Left colon (tissue), 2 donors: Measurements from ENCODE around the gene USP3. TPM values are rescaled to one million over a fixed set of nuclear protein-coding genes. Genes with fewer than 3 reads are reported as not detected.
"Not testable (repeated sequence)": the region's sequence is repeated elsewhere in the genome, so short reads cannot be mapped to it uniquely, and the experiment has no call there.

ENCODE experiments used
- ATAC-seq: fragments of 200-7000 bp; cut with Tn5 transposase; one replicate; pipeline ENCODE4 v1.9.1; 2020; ENCODE audit warnings: mild to moderate bottlenecking, moderate library complexity
- DNase-seq, 2 donors: peaks; one replicate each; pipeline ENCODE4 v3.0.0-alpha.2; 2020
- intact Hi-C, 2 donors: fragments of 100-400 bp; cut with DNase I in 1 of 2; cut with micrococcal nuclease in 1 of 2; formaldehyde crosslinking; loops; one replicate each; pipeline versions ENCODE4 v1.11.2 to v1.14.0; 2022; cut with DNase I, micrococcal nuclease
- total RNA-seq, 2 donors: library from RNA; stranded (reverse); fragmentation: NEBNext Ultra II Directional; extraction: Animal tissue kit (Norgen Biotek cat#: 25700); gene quantifications; one replicate each; pipeline ENCODE4 v1.2.1, GENCODE V29; 2021
- donor health status: DM: no; HTN: no; CAD: no.
- donor health status: DM: yes; HTN: yes; CAD: no.

Gene USP3
- total RNA-seq, 2 donors from 2014 or later = 74.7 to 79.9 TPM

DNA sequence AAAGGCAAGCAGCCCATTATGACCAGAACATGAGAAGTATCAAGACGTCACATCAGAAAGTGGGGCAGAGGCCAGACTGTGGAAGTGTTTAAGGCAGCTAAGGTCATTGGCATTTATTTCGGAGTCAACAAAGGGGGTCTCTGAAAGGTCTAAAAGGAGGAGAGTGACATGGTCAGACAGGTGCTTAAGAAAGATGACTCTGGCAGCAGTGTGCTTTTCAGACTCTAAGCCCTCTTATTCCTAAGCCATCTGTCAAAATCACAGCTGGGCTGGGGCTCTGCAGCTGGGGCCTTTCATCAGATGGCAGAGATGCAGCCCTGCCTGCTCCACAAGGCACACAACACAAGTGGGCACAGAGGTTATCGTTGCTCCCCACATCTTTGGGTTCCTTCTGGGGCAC, 106.8 kb downstream of the USP3 start:
- DNase-seq (no peak), ATAC-seq (peak; percentile 4)
- intact Hi-C loops = no loop called here

DNA sequence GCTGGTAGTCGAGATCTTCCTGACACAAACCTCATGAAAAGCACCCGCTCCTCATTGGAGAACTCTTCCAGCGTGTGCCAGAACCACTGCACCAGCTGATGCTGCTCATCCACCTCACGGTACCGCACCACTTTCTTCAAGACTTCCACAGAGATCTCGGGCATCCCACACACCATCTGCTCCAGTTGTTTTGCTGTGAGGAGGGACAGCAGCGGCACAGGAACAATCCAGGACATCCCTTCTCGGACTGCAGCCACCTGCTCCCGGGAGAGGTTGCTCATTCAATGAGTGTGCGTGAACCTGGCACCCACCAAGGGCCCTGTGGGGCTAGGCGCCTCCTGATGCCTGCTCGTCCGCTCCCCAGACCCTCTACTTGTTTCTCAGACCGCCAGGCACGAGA, 107.9 kb downstream of the USP3 start:
- no peak for ATAC-seq
- intact Hi-C loops = no loop called here
- DNase-seq = no peak

GRCh38 chr15:63615935-63616334, 111.5 kb downstream of the USP3 start:
- intact Hi-C loops = no loop called here
- ATAC-seq (no peak), DNase-seq (no peak)

DNA sequence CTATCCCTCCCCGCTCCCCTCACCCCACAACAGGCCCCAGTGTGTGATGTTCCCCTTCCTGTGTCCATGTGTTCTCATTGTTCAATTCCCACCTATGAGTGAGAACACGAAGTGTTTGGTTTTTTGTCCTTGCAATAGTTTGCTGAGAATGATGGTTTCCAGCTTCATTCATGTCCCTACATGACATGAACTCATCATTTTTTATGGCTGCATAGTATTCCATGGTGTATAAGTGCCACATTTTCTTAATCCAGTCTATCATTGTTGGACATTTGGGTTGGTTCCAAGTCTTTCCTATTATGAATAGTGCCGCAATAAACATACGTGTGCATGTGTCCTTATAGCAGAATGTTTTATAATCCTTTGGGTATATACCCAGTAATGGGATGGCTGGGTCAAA, 112.8 kb downstream of the USP3 start:
- ATAC-seq, DNase-seq, intact Hi-C loops: not testable (repeated sequence)

- DNase-seq, ATAC-seq, intact Hi-C loops: not testable (repeated sequence)
These were observed 113.2 kb downstream of the USP3 start for GRCh38 chr15:63617627-63618026.

GRCh38 chr15:63620760-63621159, 116.4 kb downstream of the USP3 start:
- DNase-seq, intact Hi-C loops, ATAC-seq: not testable (repeated sequence)

GRCh38 chr15:63623232-63623969, 119.0 kb downstream of the USP3 start:
- ATAC-seq (no peak), DNase-seq (no peak)
- intact Hi-C loops = no loop called here

DNA sequence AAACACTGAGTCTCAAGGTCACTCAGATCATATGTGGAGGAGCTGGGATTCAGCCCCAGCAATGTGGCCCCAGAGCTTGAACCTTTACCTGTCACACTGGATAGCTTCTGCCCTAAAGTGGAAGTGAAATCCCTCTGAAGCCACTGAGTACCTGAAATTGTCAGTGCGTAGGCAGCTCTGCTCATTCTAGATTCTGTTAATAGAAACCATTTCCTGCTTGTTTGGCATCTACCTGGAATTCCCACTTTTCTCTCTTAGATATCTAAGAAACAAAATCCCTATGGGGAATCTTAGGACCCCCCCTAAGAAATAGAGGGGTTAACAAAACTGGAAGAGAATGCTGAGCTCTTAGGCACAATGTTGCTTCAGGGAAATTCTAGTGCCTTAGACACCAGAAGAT, 122.6 kb downstream of the USP3 start:
- ATAC-seq (no peak), DNase-seq (no peak)
- intact Hi-C loops = no loop called here

GRCh38 chr15:63628123-63628822, 123.9 kb downstream of the USP3 start:
- ATAC-seq (no peak), DNase-seq (no peak)
- intact Hi-C loops = no loop called here

- ATAC-seq = no peak
- intact Hi-C loops = no loop called here
- DNase-seq = no peak
These were observed 125.8 kb downstream of the USP3 start for GRCh38 chr15:63630036-63630751.

GRCh38 chr15:63633312-63633711, 128.9 kb downstream of the USP3 start:
- ATAC-seq (no peak), DNase-seq (no peak)
- intact Hi-C loops = no loop called here

- ATAC-seq (no peak), DNase-seq (no peak)
- intact Hi-C loops = no loop called here
These were observed 129.8 kb downstream of the USP3 start for GRCh38 chr15:63634154-63634553.

- intact Hi-C loops = no loop called here
- ATAC-seq (no peak), DNase-seq (no peak)
These were observed 132.2 kb downstream of the USP3 start for GRCh38 chr15:63636518-63637061.

DNA sequence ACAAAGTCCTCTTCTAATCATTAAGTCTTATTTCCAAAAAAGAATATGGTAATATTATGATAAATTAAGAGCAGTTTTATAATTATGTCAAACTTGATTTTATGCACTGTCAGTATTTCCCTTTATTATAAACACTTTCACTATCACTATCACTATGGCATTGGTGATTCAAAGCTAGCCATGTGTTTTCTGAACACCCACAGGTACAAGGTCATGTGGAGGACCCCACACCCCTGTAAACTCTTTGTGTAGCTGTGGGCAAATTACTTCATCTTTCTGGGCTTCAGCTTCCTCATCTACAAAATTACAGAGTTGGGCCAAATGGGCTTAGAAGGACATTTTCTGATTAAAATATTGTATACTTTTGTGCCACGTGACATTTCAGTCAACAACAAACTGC, 134.4 kb downstream of the USP3 start:
- no peak for DNase-seq
- intact Hi-C loops = no loop called here
- no peak for ATAC-seq

- DNase-seq (no peak), ATAC-seq (no peak)
- intact Hi-C loops = no loop called here
These were observed 135.8 kb downstream of the USP3 start for GRCh38 chr15:63640146-63640545.

Other genes starting within 250 kb of the USP3 start
- gene APH1B, start 227.0 kb upstream of the USP3 start, total RNA-seq = 1 to 10 TPM; 6.1 to 9.1 TPM
- 100 to 1,000 TPM; 255 to 397 TPM for gene CA12, start 122.7 kb upstream of the USP3 start, total RNA-seq
- gene FBXL22, start 92.8 kb downstream of the USP3 start, total RNA-seq = 1 to 10 TPM; 2.5 to 5.4 TPM